MM.1S (cell line): Measurements from ENCODE around the gene MFNG.

ENCODE experiments used
- EZH2 ChIP-seq: fragments of 300-600 bp; sonication (generic); optimal IDR thresholded peaks from 2 replicates; pipeline ENCODE3; 2017; ENCODE audit warnings: low read depth, mild to moderate bottlenecking, antibody characterized with exemption, low read length, mixed read lengths
- EZH2phosphoT487 ChIP-seq: fragments of 300-600 bp; sonication (generic); IDR thresholded peaks from 2 replicates; pipeline ENCODE4 v1.6.1; 2018; ENCODE audit warnings: antibody characterized with exemption, low read length
- TF ChIP-seq, protein P1 (sequence below): fragments of 300-600 bp; sonication (generic); IDR thresholded peaks from 2 replicates; pipeline ENCODE4 v1.5.1; 2016; ENCODE audit warnings: antibody characterized with exemption, low read length, mixed read lengths

DNA sequence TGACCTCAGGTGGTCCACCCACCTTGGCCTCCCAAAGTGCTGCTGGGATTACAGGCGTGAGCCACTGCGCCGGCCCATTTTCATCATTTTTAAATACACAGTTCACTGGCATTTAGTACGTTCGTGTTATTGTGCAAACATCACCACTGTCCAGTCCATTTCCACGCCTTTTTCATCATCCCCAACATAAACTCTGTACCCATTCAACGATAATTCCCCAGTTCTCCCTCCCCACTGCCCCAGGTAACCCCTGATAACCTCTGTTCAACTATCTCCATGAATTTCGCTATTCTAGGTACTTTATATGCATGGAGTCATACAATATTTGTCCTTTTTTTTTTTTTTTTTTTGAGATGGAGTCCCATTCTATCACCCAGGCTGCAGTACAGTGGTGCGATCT, 40.7 kb downstream of the MFNG start:
- TF ChIP-seq EZH2 (no peak), EZH2phosphoT487 (no peak)
- TF ChIP-seq, protein P1, sequence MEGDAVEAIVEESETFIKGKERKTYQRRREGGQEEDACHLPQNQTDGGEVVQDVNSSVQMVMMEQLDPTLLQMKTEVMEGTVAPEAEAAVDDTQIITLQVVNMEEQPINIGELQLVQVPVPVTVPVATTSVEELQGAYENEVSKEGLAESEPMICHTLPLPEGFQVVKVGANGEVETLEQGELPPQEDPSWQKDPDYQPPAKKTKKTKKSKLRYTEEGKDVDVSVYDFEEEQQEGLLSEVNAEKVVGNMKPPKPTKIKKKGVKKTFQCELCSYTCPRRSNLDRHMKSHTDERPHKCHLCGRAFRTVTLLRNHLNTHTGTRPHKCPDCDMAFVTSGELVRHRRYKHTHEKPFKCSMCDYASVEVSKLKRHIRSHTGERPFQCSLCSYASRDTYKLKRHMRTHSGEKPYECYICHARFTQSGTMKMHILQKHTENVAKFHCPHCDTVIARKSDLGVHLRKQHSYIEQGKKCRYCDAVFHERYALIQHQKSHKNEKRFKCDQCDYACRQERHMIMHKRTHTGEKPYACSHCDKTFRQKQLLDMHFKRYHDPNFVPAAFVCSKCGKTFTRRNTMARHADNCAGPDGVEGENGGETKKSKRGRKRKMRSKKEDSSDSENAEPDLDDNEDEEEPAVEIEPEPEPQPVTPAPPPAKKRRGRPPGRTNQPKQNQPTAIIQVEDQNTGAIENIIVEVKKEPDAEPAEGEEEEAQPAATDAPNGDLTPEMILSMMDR, result no peak
